GM18858 (cell line): ENCODE measurements around the gene NPTX1.

ENCODE experiments used
- ATAC-seq: cut with Tn5 transposase; IDR thresholded peaks from one replicate; pipeline ENCODE4 v1.9.1; 2021; ENCODE audit not compliant: unreplicated experiment

Gene NPTX1

DNA sequence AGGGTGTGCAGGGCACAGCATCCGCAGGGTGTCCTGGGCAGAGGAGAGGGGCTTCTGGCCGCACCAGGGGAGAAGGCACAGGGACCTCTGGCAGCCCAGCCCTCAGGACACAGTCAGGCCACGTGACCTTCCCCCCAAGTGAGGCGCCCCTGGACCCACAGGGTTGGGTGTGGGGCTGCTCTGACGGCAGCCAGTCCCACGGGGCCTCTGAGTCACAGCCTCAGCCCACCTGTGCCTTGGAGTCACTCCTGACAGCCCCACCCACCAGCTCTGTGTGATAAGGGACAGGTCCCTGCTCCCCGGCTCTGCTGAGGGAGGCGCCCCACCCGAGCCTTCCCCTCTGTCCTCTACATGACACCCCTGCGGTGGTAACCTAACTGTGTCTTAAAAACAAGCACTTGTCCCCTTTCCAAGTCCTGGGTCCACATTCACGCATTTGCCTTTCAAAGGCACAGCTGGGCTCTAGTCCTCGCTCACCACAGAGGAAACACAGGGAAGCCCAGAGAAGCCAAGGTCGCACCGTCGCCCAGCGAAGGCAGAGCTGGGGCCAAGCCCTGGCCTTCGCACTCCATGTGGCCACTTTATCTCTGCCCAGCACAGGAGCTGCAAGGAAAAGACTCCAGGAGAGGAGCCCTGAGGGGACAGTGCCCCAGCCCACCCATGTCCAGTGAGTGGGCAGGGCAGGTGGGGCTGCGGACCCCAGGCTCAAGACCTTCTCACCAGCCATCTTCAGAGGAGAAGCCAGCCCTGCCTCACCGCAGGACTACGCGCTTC, 5.1 kb upstream of the NPTX1 start:
- no peak for ATAC-seq

DNA sequence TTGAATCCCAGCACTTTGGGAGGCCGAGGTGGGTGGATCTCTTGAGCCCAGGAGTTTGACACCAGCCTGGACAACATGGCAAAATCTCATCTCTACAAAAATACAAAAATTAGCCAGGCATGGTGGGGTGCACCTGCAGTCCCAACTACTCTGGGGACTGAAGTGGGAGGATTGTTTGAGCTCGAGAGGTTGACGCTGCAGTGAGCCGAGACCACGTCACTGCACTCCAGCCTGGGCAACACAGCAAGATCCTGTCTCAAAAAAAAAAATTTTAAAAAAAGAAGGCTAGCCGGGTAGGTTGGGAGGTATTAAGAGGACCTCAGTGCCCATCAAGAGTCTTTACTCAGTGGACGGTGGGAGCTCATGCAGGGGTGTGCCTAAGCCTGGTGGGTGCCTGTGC, 3.8 kb upstream of the NPTX1 start:
- no peak for ATAC-seq

DNA sequence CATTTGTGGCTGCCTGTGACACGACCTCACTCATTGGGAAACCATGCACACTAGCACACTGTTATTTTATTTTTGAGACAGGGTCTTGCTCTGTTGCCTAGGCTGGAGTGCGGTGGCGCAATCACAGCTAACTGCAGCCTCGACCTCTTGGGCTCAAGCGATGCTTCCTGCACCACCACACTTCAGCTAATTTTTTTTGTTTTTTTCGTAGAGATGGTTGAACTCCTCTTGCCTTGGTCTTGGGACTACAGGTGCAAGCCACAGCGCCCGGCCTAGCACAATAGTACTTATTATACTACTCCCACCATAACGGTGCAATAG, 2.8 kb upstream of the NPTX1 start:
- no peak for ATAC-seq

DNA sequence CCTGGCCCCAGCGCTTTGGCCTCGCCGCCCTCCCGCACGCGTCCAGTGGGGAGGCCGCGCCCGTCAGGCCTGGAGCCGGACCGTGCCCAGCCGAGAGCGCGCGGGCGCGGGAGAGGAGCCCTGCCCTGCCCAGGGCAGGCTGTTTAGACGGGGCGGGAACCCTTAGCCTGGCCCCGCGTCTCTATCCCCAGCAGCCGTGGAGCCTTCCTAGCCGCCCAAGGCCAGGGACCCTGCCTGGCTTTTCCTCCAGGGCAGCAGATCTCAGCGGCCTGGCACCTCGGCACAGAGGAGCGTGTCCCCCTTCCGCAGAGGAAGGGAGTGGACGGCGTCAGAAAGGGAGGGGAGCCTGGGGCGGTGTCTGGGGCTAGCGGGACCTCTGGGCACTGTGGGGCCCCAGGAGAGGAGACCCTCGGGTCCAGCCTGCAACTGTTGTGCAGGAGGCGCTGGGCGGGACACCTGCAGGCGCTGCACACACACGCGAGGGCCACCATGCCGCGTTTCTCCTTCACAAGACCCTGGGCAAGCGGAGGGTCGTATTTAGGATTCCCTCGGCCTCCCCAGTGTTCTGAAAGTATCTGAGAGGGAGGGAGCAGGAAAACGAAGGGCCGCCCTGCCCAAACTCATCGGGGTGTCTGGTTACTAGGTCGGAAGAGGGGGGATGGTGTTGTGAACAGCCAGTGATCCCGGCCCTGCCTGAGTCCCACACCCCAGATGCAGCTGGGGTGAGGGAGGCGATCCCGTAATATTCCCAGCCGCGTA, 2.3 kb upstream of the NPTX1 start:
- no peak for ATAC-seq

DNA sequence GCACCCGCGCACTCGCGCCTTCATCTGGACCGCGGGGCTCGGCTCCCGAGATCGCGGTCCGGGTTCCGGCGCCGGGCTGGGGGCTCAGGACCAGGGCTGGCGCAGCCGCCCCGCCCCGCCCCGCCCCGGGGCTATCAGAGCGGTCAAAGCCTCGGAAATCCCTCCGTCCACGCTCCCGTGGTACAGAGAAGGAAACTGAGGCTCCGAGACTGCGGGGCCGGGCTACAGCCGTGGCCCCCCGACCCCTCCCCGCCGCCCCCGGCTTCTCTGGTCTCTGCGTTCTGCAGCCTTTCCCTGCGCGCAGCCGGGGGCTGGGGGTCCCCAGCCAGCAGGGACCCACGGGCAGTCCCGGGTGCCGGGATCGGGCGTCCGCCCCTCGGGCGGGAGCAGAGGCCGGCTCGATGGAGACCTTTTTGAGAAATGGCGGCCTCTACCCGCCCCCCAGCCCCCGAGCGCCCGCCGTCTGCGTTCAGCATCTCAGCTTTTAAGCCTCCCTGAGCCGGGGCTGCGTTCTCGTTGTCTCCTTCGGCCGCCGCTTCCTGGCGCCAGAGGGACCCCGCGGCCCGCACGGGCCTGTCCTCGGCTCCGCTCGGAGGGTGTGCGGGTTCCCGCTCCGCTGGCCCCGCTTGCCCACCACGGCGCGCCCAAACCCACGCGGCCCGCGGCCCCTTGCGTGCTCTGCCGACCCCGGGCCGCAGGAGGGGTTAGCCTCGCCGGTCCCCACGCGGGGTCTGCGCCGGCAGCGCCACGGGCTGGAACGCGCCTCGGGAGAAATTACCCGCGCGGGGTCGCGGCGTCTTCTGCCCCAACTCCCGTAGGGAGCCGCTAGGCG, 1.5 kb upstream of the NPTX1 start:
- no peak for ATAC-seq

DNA sequence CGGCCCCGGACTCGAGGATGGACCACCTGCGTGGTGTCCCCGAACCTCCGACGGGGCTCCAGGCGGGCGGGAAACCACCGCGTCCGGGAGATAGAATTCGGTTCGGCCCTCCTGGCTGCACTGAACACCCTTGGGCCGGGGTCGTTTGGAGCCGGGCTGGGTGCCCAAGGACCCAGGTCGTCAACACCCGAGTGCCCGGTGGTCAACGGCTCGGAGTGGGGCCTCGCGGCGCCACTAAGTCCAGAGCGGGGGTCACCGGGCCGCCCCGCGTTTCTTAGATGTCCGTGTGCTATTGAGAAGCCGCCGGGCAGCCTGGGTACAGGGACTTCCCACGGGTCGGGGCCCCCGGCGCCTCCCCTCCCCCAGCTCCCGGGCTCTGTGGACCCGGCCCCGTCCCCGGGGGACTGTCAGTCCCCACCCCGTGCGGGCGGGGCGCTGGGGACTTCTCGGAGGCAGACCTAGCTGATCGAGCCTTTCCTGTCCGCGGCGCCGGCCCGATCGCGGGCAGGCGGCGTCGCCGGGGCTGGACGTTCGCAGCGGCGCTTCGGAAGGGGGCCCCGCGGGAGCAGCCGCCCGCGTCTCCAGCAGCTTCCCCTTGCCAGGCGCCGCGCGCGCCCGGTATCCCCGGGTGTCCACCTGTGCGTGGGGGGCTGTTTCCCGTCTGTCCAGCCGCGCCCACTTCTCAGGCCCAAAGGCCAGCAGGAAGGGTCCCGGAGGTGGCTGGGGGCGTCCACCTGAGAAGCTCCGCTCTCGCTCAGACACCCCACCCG, 655 bp upstream of the NPTX1 start:
- ATAC-seq, result no peak

DNA sequence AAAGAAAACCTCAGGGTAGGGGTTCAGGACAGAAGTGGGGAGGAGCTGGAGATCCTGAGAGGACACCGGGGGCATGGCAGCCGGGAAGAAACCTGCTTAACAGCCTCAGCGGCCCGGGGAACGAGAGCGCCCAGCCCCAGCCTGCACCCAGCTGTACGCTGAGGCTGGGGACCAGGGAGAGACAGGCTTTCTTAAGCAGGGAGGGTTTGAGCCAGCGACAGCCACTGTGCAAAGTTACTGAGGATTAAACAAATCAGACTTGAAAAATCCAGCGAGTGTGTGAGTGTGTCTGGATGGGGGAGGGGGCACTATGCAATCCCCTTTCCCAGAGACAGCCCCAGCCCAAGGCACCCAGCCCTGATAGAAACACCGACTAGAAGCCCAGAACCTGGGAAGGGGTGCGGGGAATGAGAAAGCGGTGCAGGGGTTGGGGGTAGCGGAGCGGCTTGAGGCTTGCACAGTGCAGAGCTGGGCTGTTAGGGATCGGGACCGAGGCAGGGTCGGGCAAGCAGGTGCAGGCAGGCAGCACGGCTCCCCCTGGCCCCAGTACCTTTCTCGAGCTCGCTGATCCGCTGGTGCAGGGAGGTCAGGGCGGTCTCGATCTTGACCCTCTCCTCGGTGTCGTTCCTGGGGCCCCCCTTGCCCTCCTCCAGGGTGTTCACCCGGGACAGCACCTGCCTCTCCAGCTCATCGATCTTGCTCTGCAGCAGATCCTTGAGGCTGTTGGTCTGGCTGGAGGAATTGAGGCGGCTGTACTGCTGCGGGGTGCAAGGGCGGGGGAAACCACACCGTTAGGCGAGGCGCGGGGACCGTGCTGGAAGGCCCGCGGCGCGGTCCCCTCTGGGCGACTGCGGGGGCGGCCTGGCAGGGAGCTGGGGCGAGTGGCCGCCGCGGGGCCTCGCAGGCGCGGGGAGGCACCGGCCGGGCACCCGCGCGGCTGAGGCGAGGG, 1.2 kb downstream of the NPTX1 start:
- no peak for ATAC-seq

DNA sequence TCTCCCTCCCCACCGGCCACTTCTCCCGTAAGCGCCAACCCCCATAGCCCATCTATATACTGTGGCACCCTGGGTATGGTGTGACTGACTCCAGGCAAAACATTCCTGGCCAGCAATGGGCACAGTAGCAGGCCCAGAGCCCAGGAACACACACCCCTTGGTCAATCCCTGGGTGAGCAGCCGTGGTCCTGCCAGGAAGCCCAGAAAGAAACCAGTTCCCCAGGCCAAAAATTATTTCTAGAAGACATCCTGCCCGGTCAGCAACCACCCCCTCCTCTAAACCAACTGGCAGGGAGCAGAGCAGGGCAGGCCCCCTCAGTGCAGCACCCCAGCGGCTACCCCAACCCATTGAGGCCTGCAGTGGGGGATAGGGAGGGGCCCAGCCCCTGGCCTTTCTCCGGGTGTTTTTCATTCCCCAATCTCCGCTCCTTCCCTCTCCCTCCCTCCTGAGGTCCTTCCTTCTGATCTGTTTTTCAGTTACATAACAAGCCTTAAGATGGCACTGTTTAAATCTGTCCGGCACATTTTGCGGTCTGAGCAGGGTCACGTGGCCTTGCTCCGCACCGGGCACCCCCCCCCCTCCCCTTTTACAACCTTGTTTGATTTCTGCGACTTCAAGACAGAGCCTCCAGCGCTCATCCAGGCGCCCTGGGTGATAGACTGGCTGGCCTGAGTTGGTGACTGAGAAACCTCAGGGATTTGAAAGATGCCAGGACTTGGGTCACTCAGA, 2.0 kb downstream of the NPTX1 start:
- no peak for ATAC-seq

DNA sequence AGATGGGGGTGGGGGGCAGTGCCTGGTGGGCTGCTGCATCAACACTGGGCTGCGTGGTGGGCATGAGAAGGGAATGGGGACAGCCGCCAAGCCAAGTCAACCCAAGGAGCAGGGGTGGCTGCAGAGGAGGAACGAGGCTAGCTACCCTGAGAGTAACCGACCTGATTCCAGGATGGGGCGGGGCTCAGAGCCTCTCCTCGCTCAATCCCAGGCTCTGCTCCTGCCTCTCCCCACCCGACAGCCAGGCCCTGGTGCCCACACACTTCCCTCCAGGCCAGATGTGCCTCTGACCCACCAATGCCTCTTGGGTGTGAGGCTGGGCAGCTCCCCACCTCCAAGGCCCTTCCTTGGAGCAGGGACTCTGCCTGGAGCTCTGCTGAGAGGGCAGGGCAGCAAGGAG, 2.7 kb downstream of the NPTX1 start:
- no peak for ATAC-seq

DNA sequence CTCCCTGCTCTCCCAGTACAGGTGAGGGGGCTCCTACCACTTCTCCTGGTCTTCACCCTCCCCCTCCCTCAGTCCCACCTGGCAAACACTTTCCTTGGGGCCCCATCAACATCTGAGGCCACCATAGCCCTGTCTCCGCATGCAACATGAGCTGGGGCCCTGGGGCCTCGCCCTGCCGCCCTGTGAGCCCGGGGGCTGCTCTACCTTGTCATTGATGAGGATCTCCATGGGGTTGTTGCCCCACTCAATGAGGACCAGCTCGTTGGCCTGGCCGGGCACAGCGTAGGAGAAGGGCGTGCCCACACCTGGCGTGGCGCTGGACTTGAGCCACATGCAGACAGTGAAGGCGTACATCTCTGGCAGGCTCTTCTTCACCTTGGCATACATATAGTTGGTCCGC, 3.4 kb downstream of the NPTX1 start:
- no peak for ATAC-seq

DNA sequence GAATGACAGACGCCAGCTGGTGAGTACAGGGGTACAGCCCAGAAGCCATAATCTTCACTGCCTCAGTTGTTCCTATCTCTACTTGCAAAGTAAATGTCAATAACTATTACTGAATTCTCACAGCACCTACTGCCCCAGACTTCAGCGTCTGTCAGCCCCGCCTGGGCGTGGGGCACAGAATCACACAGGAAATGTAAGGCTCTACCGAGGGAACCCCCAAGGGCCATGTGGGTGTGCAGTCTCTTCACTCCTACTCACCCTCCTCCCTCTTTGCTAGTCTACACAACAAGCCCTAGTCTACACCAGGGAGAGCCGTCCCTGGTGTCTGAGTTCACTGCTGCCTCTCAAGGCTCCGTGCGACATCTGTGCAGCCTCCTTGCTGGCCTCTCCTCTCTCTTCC, 4.5 kb downstream of the NPTX1 start:
- ATAC-seq, result no peak

DNA sequence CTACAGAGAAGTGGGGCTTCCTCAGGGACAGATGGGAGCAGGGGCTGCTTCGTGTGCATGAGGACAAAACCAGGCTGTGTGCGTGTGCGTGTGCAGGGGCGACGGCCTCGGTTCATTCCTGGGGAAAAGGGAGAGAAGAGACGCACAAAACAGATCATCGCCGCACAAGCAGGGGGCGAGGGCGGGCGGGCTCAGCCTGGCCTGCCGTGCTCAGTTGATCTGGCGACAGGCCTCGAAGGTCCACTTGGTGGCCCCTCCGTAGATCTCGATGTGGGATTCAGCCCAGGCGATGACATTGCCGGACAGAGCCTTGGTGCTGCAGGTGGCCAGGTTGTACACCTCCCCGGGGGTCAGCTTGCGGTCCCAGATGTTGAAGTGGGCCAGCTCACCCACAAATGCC, 5.8 kb downstream of the NPTX1 start:
- ATAC-seq, result no peak

DNA sequence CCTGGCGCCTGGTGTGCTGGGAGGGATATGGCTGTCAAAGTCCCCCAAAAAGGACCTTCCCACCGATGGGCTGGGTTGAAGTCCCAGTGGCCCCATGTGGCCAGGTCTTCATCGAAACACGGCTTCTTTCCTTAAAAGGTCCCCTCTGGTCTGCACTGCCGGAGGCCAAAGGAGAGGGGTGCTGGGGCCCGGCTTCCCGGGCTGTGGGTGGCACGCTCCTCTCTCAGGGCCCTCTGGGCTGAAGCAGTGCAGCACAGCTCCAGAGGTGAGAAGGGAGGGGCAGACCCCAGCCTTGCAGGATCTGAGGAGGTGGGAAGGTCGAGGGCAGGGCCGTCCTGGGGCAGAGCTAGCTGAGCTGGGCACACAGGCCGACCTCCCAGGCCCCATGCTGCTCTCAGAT, 6.7 kb downstream of the NPTX1 start:
- ATAC-seq, result no peak

DNA sequence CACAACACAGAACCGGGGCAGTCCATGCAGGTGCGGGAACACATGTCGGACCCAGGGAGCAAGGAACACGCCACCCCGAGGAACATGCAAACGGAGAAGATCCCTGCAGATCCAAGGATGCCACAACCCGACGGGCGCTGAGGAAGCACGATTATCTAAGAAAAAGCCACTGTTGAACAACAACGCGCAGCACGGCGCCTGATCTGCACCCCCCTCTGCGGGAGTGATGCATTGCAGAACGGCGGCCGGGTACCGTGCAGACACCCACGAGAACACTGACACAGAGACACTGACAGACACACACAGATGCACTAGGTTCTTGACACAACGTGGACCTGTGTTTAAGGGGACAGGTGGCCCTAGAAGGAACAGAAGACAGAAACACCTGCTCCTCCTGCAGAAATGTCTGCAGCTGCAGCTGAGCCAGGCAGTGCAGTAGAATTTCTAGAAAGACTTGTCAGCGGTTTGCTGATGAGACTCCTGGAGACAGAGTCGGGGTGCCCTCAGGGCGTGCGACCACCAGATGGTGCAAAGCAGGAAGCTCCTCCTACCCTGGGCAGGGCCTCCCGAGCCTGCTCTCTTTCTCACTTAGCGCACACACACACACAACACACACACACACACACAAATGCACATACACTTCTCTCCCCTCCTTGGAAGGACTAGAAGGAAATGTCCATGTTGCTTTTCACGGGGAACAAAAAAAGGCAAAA, 7.5 kb downstream of the NPTX1 start:
- no peak for ATAC-seq

DNA sequence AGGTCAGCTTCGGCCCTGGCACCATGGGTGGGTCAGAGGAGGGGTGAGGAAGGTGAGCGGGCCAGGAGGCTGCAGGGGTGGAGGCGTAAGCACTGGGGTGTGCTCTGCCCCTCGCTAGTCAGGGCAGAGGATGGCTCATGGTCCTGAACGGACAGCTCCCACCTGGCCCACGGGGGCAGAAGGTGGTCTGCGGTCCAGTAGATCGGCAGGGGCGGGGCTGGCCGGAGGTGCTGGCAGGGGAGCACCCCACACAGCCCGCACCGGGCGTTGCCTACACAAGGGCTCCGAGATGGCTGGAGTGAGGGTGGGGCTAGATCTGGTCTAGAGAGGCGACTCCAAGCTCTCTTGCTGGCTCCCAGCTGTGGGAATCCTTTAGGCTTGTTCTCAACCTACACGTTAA, 8.2 kb downstream of the NPTX1 start:
- ATAC-seq, result no peak

DNA sequence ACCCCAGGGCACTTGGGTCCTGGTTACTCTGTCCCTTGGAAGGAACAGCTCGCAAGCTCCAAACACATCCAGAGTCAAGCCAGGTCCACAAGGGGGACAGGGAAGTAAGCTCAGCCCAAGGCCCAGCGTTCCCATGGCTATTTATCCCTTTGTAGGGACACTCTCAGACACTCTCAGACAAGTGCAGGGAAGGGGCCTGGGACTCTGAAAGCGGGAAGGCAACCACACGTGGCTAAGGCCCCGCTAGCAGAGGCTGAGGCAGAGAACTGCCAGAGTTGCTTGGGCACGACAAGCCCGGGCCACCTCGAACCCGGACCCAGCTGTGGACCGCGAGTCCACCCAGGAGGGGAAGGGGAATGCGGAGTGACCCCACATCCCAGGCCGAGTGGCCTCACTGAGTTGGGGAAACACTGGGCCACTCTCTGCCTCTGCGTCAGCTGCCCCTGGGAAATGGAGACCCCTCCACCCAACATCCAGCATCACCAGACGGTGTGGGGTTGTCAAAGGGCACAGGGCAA, 10.2 kb downstream of the NPTX1 start:
- no peak for ATAC-seq

DNA sequence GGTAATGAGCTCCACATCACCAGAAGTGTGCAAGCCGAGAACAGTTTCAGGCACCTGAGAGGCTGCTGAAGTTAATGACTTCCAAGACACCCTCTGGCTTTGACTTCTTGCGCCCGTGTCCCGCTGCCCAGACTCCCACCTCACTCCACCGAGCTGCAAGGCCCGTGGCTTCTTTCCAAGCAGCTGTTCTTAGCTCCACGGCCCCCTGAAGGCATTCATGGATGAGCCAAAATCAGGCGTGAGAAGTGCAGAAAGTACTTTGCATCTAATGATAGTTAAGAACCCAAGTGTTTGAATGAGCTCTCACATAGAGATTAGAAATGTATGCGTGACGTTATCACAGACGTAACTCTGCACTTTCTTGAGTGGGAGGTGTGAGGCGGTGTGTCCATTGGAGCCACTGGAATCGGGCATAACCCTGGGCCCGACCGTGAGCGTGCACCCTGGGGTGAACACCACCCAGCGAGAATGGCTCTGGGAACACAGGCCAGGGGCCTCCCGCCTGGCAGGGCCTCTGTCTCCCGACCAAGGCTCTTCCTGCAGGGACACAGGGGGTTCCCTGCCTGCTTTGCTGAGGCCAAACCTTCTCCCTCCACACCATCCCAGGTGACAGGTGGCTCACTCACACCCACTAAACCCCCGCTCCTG, 11.0 kb downstream of the NPTX1 start:
- no peak for ATAC-seq

DNA sequence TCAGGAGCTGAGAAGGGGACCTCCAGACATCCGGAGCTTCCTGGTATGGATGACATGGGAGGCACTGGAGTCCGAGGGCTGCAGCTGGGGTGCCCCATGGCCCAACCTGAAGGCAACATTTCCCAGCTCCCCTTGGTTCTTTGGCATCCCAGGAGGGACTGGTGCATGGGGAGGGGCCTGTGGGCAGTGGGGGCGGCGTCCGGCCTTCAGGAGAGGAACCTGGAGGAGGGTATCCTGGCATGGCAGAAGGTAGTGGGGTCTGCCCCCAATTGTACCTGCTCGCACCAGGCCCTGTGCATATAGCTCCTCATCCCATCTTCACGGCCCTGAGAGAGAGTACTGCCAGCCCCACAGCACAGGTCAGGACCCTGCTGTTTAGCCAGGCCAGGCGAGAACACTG, 11.9 kb downstream of the NPTX1 start:
- ATAC-seq, result no peak
